GM19395 (cell line): ENCODE measurements around the gene GALNT3.

ENCODE experiments used
- ATAC-seq: cut with Tn5 transposase; IDR thresholded peaks from one replicate; pipeline ENCODE4 v1.9.1; 2021; ENCODE audit warnings: mild to moderate bottlenecking, moderate library complexity; ENCODE audit not compliant: unreplicated experiment

Gene GALNT3

DNA sequence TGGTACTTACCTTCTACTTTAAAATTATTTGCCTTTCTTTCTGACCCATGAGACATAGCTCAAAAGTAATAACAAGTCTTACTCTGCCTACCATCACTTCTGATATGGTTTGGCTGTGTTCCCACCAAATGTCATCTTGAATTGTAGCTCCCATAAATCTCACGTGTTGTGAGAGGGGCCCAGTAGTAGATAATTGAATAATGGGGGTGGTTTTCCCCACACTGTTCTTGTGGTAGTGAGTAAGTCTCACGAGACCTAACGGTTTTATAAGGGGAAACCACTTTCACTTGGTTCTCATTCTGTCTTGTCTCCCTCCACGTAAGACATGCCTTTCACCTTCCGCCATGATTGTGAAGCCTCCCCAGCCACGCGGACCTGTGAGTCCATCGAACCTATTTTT lies 47.5 kb downstream of the GALNT3 start:
- ATAC-seq = no peak

- no peak for ATAC-seq
Observed at GRCh38 chr2:165745916-165746315, 48.1 kb downstream of the GALNT3 start.

- ATAC-seq = peak; percentile 98
Observed at GRCh38 chr2:165743442-165743841, 50.6 kb downstream of the GALNT3 start.

DNA sequence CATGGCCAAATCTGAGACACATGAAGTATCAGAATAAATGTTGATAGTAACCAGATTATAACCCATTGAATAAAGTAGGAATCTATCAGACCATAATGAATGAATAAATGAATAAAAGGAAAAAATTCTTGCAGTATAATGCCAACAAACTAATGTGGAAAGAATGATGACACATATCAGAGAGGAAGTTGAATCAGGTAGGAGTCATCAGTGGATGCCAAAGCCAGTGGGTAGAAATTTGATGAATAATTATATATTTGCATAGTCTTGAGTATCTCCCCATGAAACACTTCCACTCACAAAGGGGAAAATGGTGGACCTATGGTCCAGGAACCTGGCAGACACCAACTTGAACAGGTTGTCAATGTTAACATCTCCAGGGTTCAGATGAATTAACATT lies 68.6 kb downstream of the GALNT3 start:
- no peak for ATAC-seq

DNA sequence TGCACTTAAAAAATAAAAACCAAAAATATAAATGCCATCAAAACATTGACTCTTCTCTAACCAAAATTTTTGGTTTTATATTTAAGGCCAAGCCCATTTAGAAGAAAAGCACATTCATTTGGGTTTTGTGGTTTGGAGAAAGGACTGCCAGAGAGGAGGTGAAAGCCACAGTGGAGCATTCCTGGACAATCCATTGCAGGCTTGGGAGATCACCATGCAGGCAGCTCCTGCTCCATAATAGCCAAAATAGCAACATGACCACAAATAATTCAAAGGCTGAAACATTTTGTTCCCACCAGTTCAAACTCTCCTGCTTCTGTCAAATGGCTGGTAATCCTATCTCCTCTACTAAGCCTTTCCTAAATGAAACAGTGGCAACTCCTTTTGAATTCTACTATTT lies 73.5 kb downstream of the GALNT3 start:
- no peak for ATAC-seq

GRCh38 chr2:165718610-165719210 lies 75.3 kb downstream of the GALNT3 start:
- ATAC-seq = no peak

DNA sequence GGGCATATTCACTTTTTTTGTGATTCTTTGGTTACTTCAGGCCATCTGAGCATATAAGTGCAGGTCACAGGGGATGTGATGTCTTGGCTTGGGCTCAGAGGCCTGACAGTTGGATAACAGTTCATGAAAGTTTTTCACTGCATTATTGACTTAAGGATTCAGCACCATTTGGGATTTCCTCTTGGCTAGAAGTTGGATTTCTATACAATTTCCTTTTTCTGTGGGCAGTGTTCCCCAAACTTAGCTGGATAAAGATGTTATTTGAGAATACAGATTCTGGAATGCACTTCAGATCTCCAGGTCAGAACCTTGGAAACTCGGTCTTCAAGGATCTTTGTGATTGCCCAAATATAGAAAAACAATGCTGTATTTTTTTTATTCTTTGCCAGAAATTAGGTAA lies 78.0 kb downstream of the GALNT3 start:
- no peak for ATAC-seq

GRCh38 chr2:165706960-165707487 lies 87.0 kb downstream of the GALNT3 start:
- no peak for ATAC-seq

GRCh38 chr2:165701147-165701546 lies 92.9 kb downstream of the GALNT3 start:
- ATAC-seq = no peak

- no peak for ATAC-seq
Observed at GRCh38 chr2:165700531-165700930, 93.5 kb downstream of the GALNT3 start.

DNA sequence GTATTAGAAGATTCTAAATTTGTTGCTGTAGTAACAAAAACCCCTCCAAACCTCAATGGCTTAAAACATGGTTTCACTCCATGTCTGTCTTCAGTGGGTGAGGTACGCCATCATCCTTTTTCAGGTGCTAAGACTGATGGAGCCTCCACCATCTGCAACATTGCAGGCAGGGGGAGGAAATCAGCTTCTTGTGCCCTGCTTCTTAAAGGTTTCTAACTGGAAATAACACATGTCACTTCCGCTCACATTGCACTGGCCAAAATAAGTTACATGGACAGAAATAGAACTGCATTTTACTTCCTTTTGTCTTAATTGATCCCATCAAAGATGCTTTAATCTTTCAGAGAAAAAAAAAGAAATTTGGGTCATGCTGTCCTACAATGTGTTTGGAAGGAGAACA lies 94.1 kb downstream of the GALNT3 start:
- no peak for ATAC-seq

DNA sequence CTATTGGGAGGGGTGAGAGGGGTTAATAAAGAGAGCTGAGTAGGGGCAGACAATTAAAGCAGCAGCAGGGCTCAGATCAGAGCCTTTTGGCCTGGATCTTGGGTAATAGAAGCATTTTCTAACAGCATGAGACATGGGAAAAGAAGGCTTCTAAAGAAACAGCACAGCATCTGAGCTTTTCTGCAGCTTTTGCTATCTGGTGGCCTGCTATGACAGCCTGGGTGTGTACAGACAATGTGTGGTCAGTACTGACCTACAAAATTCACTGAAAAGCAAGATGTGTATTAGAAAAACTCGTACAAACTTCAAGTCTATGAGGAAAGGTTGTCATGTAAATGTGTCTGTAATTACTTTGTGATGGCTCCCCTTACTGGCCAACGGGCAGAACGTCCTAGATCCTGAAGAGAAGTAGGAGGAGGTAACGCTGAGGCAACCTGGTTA lies 95.6 kb downstream of the GALNT3 start:
- peak; percentile 83 for ATAC-seq

DNA sequence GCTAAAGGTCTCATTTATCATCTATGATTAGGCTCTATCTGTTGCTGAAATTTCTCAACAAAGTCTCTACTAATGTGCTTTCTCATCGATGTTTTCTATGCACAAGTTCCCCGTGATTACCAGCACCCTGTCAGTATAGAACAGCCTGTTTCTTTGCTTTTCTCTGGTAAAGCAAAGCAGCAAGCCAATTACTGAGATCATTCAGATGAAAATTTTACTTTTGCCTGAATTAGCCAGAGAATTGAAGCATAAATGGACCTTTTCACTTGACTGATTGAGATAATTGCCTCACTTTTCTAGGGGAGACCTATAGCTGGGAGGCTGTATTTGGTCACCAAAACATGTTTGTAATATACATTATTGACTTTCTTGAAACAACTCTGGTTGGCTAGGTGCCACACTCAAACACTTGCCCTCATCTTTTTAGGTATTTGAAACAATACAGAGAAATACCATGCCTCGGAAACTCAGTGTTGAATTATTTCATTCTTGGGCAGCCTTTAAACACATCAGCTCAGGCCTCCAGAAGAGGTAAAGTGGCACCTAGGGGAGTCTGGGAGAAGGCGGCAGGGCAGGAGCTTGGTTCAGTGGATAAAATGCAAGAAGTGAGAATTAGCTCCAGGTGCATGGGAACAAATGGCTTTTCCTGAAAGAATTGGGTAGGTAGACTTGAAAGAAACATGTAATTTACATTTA lies 96.2 kb downstream of the GALNT3 start:
- no peak for ATAC-seq
